Neuronal stem cell (in vitro differentiated cells): ENCODE data around the gene CCM2. TPM values are rescaled to one million over a fixed set of nuclear protein-coding genes. Genes with fewer than 3 reads are reported as not detected.

Experiments used
- DNase-seq: peaks from one replicate; pipeline ENCODE4 v3.0.0-alpha.2; 2013; ENCODE audit warnings: low spot score
- H2AFZ ChIP-seq: one replicate; pipeline ENCODE4 v1.6.1; 2013; ENCODE audit warnings: mild to moderate bottlenecking, low read length, inconsistent platforms
- H2AK5ac ChIP-seq: 2 replicates; pipeline ENCODE4 v1.6.1; 2013; ENCODE audit warnings: low read depth, mild to moderate bottlenecking, inconsistent platforms, low read length, moderate library complexity, mixed read lengths
- H2BK120ac ChIP-seq: 2 replicates; pipeline ENCODE4 v1.6.1; 2013; ENCODE audit warnings: low read depth, mild to moderate bottlenecking, inconsistent platforms, low read length, moderate library complexity, mixed read lengths
- H2BK12ac ChIP-seq: one replicate; pipeline ENCODE4 v1.6.1; 2013; ENCODE audit warnings: low read length, inconsistent platforms
- H2BK15ac ChIP-seq: 2 replicates; pipeline ENCODE4 v1.6.1; 2013; ENCODE audit warnings: mild to moderate bottlenecking, low read length, inconsistent platforms, mixed read lengths
- H2BK5ac ChIP-seq: one replicate; pipeline ENCODE4 v1.6.1; 2013; ENCODE audit warnings: inconsistent platforms, mild to moderate bottlenecking, low read length, moderate library complexity
- H3K14ac ChIP-seq: one replicate; pipeline ENCODE4 v1.6.1; 2013; ENCODE audit warnings: low read length, inconsistent platforms
- H3K18ac ChIP-seq: 2 replicates; pipeline ENCODE4 v1.6.1; 2013; ENCODE audit warnings: low read length, inconsistent platforms
- H3K23ac ChIP-seq: 2 replicates; pipeline ENCODE4 v1.6.1; 2013; ENCODE audit warnings: low read depth, mild to moderate bottlenecking, mixed read lengths, low read length, inconsistent platforms; ENCODE audit not compliant: poor library complexity
- H3K27ac ChIP-seq: replicated peaks from 3 replicates; pipeline ENCODE4 v1.5.1; 2013; ENCODE audit warnings: low read length, inconsistent platforms
- H3K27me3 ChIP-seq, 3 experiments: 2 replicates each; pipeline ENCODE4 v1.6.1; 2013; ENCODE audit warnings: low read length in 3 of 3, mild to moderate bottlenecking in 2 of 3, inconsistent platforms in 1 of 3, low read depth in 1 of 3, mixed read lengths in 1 of 3, moderate library complexity in 1 of 3; ENCODE audit not compliant: control insufficient read depth in 3 of 3, insufficient read depth in 3 of 3
- H3K36me3 ChIP-seq, 2 donors: replicated peaks in 1 of 2; 2 replicates each; pipeline ENCODE4 v1.6.1; 2013; ENCODE audit warnings: low read length in 2 of 2; ENCODE audit not compliant: control insufficient read depth in 2 of 2, insufficient read depth in 2 of 2
- H3K4ac ChIP-seq: 2 replicates; pipeline ENCODE4 v1.6.1; 2013; ENCODE audit warnings: inconsistent platforms, mild to moderate bottlenecking, low read length, moderate library complexity
- H3K4me1 ChIP-seq, 2 donors: 1 replicate in 1 of 2; 2 replicates in 1 of 2; pipeline ENCODE4 v1.6.1; 2013; ENCODE audit warnings: low read length in 2 of 2, low read depth in 1 of 2; ENCODE audit not compliant: control insufficient read depth in 2 of 2, insufficient read depth in 1 of 2
- H3K4me2 ChIP-seq: one replicate; pipeline ENCODE4 v1.6.1; 2013; ENCODE audit warnings: mild to moderate bottlenecking, low read length, inconsistent platforms; ENCODE audit not compliant: insufficient read depth, poor library complexity, severe bottlenecking
- H3K4me3 ChIP-seq, 2 donors: 2 replicates each; pipeline ENCODE4 v1.5.1; 2013; ENCODE audit warnings: low read length in 2 of 2, mild to moderate bottlenecking in 2 of 2, inconsistent platforms in 1 of 2, moderate library complexity in 1 of 2
- H3K79me1 ChIP-seq: one replicate; pipeline ENCODE4 v1.6.1; 2013; ENCODE audit warnings: low read depth, mild to moderate bottlenecking, inconsistent platforms, low read length, moderate library complexity
- H3K9ac ChIP-seq: one replicate; pipeline ENCODE4 v1.6.1; 2013; ENCODE audit warnings: mild to moderate bottlenecking, low read depth, low read length, inconsistent platforms; ENCODE audit not compliant: poor library complexity
- H3K9me3 ChIP-seq, 2 donors: replicated peaks in 1 of 2; 2 replicates each; pipeline versions ENCODE3 to v1.6.1; 2013; ENCODE audit warnings: low read length in 2 of 2, mild to moderate bottlenecking in 2 of 2, inconsistent platforms in 1 of 2, low read depth in 1 of 2, mixed read lengths in 1 of 2, moderate library complexity in 1 of 2; ENCODE audit not compliant: control insufficient read depth in 2 of 2, insufficient read depth in 1 of 2
- H4K8ac ChIP-seq: one replicate; pipeline ENCODE4 v1.6.1; 2013; ENCODE audit warnings: low read depth, mild to moderate bottlenecking, inconsistent platforms, low read length, moderate library complexity
- H4K91ac ChIP-seq: one replicate; pipeline ENCODE4 v1.6.1; 2013; ENCODE audit warnings: low read length, low read depth, mild to moderate bottlenecking, inconsistent platforms; ENCODE audit not compliant: poor library complexity
- WGBS, 2 donors: extraction: QIAGEN DNeasy Blood & Tissue Kit; methylation state at CpG; one replicate each; pipeline ENCODE4 v1.1.7; 2013; ENCODE audit warnings: missing lambda C conversion rate in 2 of 2, mixed read lengths in 1 of 2; ENCODE audit not compliant: insufficient read length in 2 of 2, insufficient replicate concordance in 1 of 2; ENCODE audit errors: extremely low coverage in 2 of 2; 5-methylcytosine and 5-hydroxymethylcytosine counted together
- small RNA-seq: library from polyadenylated mRNA; stranded (forward); fragments of <200 nt; extraction: miRNeasy Mini kit (QIAGEN cat#:217004); gene quantifications from one replicate; pipeline ENCODE3, GENCODE V24; 2013; ENCODE audit not compliant: insufficient read depth

The CCM2 gene

DNA sequence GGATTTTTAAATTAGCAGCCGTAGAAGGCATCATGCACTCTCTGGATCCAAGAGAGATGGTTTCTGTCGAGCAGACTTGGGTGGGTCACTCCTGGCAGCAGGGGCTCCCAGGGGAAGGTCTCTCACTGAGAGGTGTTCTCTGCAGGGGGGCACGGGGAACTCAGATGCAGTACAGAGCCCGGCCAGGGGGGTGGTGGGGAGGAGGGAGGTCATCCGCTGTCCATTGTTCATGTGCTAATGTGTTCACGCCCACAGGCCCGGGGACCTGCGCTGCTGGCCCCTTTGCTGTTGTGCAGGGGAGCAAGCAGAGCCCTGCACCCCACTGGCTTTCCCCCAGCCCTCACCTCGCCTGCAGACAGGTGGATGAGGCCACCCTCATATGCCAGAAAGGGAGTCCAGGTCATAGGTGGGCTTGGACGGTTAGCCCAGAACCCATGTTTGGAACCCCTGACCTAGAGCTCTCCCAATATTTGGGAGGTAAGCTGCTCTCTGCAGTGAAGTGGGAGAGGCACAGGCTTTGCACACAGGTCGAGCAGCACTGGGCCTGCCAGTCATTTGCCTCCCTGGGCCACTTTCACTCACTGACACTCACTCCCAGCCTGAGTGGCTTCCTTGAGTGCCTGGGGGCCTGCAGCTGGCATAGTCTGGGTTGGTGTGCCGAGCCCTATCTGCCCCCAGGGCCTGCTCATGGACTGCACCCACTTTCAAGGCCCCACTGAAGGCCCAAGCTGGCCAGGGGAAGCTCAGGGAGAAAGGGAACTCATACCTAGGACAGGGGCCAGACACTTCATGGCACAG, 124.1 kb downstream of the CCM2 start:
- Histone ChIP-seq H2BK120ac (no peak overlapping the region), H4K8ac (peak overlapping the region; percentile 48), H3K27ac (no peak overlapping the region), H2BK5ac (peak overlapping the region; percentile 39), H3K9ac (no peak overlapping the region), H3K4me2 (no peak overlapping the region), H2AK5ac (peak overlapping the region; percentile 88), H3K4me3 (no peak overlapping the region), H3K23ac (peak overlapping the region; percentile 61), H3K18ac (peak overlapping the region; percentile 85), H2BK15ac (peak overlapping the region; percentile 81), H2BK12ac (peak overlapping the region; percentile 73), H3K9me3 (no peaks in the 10 kb centered on the region), H3K36me3 (no peaks in the 10 kb centered on the region), H3K14ac (no peak overlapping the region), H3K4ac (no peak overlapping the region), H3K79me1 (peaks cover under 1% of the 10 kb centered on the region), H2AFZ (peak overlapping the region; percentile 55), H3K27me3 (peaks cover 0 to 4% (median 2%) of the 10 kb centered on the region in 3 experiments), H4K91ac (no peak overlapping the region), H3K4me1 (peaks cover 5 to 9% of the 10 kb centered on the region in 2 donors)
- WGBS, 2 donors, result no CpG with 5 or more reads among the region's 12 CpGs
- DNase-seq, result no peak

- Histone ChIP-seq H2AK5ac (peak overlapping the region; percentile 92), H3K27me3 (peaks cover 0 to 16% (median 2%) of the 10 kb centered on the region in 3 experiments), H2BK12ac (peak overlapping the region; percentile 82), H3K4me1 (peaks cover 5 to 9% of the 10 kb centered on the region in 2 donors), H3K9ac (no peak overlapping the region), H3K4me3 (no peak overlapping the region), H3K4me2 (no peak overlapping the region), H2AFZ (peak overlapping the region; percentile 73), H3K27ac (no peak overlapping the region), H2BK5ac (peak overlapping the region; percentile 66), H3K36me3 (no peaks in the 10 kb centered on the region), H2BK120ac (peak overlapping the region; percentile 81), H4K91ac (no peak overlapping the region), H3K14ac (no peak overlapping the region), H3K4ac (no peak overlapping the region), H3K9me3 (no peaks in the 10 kb centered on the region), H2BK15ac (peak overlapping the region; percentile 88), H3K23ac (peak overlapping the region; percentile 55), H3K18ac (peak overlapping the region; percentile 48), H4K8ac (no peak overlapping the region), H3K79me1 (peaks cover 2% of the 10 kb centered on the region)
- no CpG with 5 or more reads among the region's 11 CpGs for WGBS, 2 donors
- no peak for DNase-seq
Observed at GRCh38 chr7:45125193-45125904, 125.3 kb downstream of the CCM2 start.

Small RNAs within 50 kb of the gene (small RNA-seq; reads per million reads assigned to genes)
- 10.6 reads per million, percentile 59 among the genes with 10 or more reads in this experiment for gene SNORA5A
- not detected for gene SNORA5B
- 38.6 reads per million, percentile 90 among the genes with 10 or more reads in this experiment for gene SNORA5C
